Cardiac muscle cell (in vitro differentiated cells and primary cell): ENCODE data around the gene LDLRAD4. TPM values are rescaled to one million over a fixed set of nuclear protein-coding genes. Genes with fewer than 3 reads are reported as not detected.
"Not testable (repeated sequence)": the region's sequence is repeated elsewhere in the genome, so short reads cannot be mapped to it uniquely, and the experiment has no call there.

Experiments used
- DNase-seq, 2 donors: peaks; one replicate each; pipeline versions ENCODE4 v3.0.0 to v3.0.0-alpha.2; 2010 to 2017; ENCODE audit warnings: low read depth in 1 of 2, low spot score in 1 of 2
- H3K27ac ChIP-seq: fragments of 200-600 bp; sonication (generic); 2 replicates; pipeline ENCODE4 v1.5.1; 2016
- H3K27me3 ChIP-seq: fragments of 200-600 bp; sonication (generic); 2 replicates; pipeline ENCODE4 v1.6.0; 2016; ENCODE audit warnings: control low read depth
- H3K36me3 ChIP-seq: fragments of 200-600 bp; sonication (generic); 2 replicates; pipeline ENCODE4 v1.5.1; 2016; ENCODE audit warnings: control low read depth
- H3K4me1 ChIP-seq: fragments of 200-600 bp; sonication (generic); 2 replicates; pipeline ENCODE4 v1.8.1; 2017; ENCODE audit warnings: low read depth, mild to moderate bottlenecking, mixed run types
- H3K4me3 ChIP-seq: fragments of 200-600 bp; sonication (generic); 2 replicates; pipeline ENCODE4 v1.5.1; 2016; ENCODE audit warnings: mild to moderate bottlenecking
- H3K9me3 ChIP-seq: fragments of 200-600 bp; sonication (generic); 2 replicates; pipeline ENCODE4 v1.5.1; 2017; ENCODE audit warnings: low read depth, mild to moderate bottlenecking, control low read depth
- CTCF ChIP-seq: IDR thresholded peaks from 2 replicates; pipeline ENCODE4 v1.5.1; 2012; ENCODE audit warnings: low read depth, mild to moderate bottlenecking, low read length
- polyA plus RNA-seq: library from polyadenylated mRNA; unstranded; fragments of >200 nt; fragmentation: Nextera tagmentation; extraction: Ambion mirVana; gene quantifications from 2 replicates; pipeline ENCODE4 v1.2.1, GENCODE V29; 2016
- total RNA-seq: library from RNA; depleted of rRNA; stranded (reverse); fragments of >200 nt; gene quantifications from 2 replicates; pipeline ENCODE4 v1.2.3, GENCODE V29; 2016

LDLRAD4 gene
- total and polyA plus RNA-seq, 2 experiments from 2014 or later, result 10.5 to 11.5 TPM

DNA sequence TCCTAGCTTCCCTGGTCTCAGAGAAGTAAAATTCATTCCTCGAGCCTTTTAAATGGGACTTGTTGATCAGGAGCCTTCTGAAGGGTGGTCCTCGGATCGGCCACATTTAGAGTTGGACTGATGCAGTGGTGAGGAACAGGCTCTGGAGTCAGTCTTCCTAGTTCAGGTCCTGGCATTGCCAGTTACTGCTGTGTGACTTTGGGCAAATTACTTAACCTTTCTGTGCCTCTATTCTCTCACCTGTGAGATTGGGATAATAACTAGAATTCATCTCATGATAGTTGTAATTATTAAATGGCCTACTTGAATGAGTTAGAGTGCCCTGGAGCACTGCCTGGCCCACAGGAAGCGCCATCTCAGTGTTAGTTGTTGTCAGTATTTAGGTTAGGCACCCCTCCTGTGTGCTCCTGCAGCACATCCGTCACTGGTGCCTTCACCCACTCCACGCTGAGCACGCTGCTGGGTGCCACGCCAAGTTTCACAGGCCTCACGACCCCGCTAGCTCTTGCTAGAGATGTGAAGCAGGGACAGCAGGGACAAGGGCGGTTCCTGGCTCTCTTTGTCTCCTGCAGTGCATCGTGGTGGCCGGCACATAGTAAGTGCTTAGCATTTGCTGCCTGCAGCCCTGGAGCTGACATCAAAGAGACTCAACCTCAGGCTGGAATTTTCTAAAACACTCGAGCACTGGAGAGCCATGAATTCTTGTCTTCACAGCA lies 384.9 kb downstream of the LDLRAD4 start:
- no peak for DNase-seq
- no peak for TF ChIP-seq CTCF
- Histone ChIP-seq H3K36me3 (no peaks in the 10 kb centered on the region), H3K9me3 (no peaks in the 10 kb centered on the region), H3K4me1 (peaks cover under 1% of the 10 kb centered on the region), H3K4me3 (no peak overlapping the region), H3K27me3 (no peaks in the 10 kb centered on the region), H3K27ac (no peak overlapping the region)

GRCh38 chr18:13604786-13605185 lies 386.2 kb downstream of the LDLRAD4 start:
- no peaks in the 10 kb centered on the region for H3K9me3 ChIP-seq
- H3K27me3 ChIP-seq, result no peaks in the 10 kb centered on the region
- H3K4me1 ChIP-seq, result peaks cover 14% of the 10 kb centered on the region
- no peak overlapping the region for H3K27ac ChIP-seq
- no peak overlapping the region for H3K4me3 ChIP-seq
- H3K36me3 ChIP-seq, result no peaks in the 10 kb centered on the region
- no peak for TF ChIP-seq CTCF
- DNase-seq, result no peak

DNA sequence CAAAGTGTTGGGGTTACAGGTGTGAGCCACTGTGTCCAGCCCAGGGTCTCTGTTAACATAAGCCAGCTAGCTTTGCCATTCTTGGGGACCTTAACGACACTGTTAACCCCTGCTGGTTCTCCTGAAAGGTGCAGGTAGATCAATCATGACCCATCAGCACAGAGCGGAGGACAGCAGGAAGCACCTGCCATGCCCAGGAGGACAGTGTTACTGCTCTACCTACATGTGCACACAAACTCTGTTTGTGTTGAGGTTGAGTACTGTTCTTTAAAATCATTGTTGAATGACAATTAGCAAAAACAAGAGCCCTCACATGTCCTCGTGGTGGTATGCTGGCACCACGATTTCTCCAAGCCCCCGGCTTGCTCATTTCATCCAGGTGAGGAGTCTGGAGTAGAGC lies 386.9 kb downstream of the LDLRAD4 start:
- TF ChIP-seq CTCF, result no peak
- H3K9me3 ChIP-seq, result no peaks in the 10 kb centered on the region
- no peak overlapping the region for H3K4me3 ChIP-seq
- no peaks in the 10 kb centered on the region for H3K27me3 ChIP-seq
- peaks cover 15% of the 10 kb centered on the region for H3K4me1 ChIP-seq
- H3K36me3 ChIP-seq, result no peaks in the 10 kb centered on the region
- DNase-seq, result no peak
- H3K27ac ChIP-seq, result no peak overlapping the region

- no peaks in the 10 kb centered on the region for H3K9me3 ChIP-seq
- H3K4me1 ChIP-seq, result peaks cover 15% of the 10 kb centered on the region
- TF ChIP-seq CTCF, result no peak
- peaks cover under 1% of the 10 kb centered on the region for H3K27me3 ChIP-seq
- no peak overlapping the region for H3K27ac ChIP-seq
- no peak for DNase-seq
- H3K36me3 ChIP-seq, result no peaks in the 10 kb centered on the region
- H3K4me3 ChIP-seq, result no peak overlapping the region
Observed at GRCh38 chr18:13605901-13606300, 387.3 kb downstream of the LDLRAD4 start.

- Histone ChIP-seq H3K4me3 (no peak overlapping the region), H3K27ac (no peak overlapping the region), H3K36me3 (no peaks in the 10 kb centered on the region), H3K4me1 (peaks cover 19% of the 10 kb centered on the region), H3K9me3 (no peaks in the 10 kb centered on the region), H3K27me3 (peaks cover 8% of the 10 kb centered on the region)
- TF ChIP-seq CTCF, result no peak
- no peak for DNase-seq
Observed at GRCh38 chr18:13606604-13607254, 388.2 kb downstream of the LDLRAD4 start.

DNA sequence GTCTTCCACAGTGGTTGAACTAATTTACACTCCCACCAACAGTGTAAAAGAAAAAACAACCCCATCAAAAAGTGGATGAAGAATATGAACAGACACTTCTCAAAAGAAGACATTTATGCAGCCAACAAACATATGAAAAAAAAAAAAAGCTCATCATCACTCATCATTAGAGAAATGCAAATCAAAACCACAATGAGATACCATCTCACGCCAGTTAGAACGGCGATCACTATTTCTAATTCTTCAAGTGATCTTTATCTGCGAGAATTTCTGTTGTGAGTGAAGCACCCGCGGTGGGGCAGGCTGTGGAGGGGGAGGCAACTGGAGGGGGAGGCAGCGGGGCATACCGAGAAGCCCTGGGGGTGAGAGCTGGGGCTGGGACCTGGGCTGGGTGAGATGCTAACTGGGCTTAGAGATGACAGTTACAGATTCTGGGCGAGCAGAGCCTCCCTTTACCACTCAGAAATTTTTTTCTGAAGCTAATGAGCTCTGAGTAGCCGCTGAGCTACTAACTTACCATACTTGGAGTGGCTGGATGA lies 389.5 kb downstream of the LDLRAD4 start:
- not testable (repeated sequence) for DNase-seq

More for the DNA sequence above, 389.5 kb downstream of the LDLRAD4 start:
- not testable (repeated sequence) for H3K9me3 ChIP-seq, H3K27ac ChIP-seq, H3K36me3 ChIP-seq, H3K4me3 ChIP-seq
- Histone ChIP-seq H3K27me3 (peaks cover 19% of the 10 kb centered on the region), H3K4me1 (peaks cover 28% of the 10 kb centered on the region)
